Stomach (tissue), 9 donors: ENCODE data around the gene RNF114. TPM values are rescaled to one million over a fixed set of nuclear protein-coding genes. Genes with fewer than 3 reads are reported as not detected.

Source experiments
- DNase-seq, 2 donors: peaks; one replicate each; pipeline versions ENCODE4 v3.0.0 to v3.0.0-alpha.2; 2013 to 2019
- H3K27ac ChIP-seq, 5 donors: fragments of 200-600 bp in 4 of 5; sonication (generic) in 4 of 5; one replicate each; pipeline ENCODE4 v1.5.1; 2013 to 2019; ENCODE audit warnings: mild to moderate bottlenecking in 1 of 5, moderate library complexity in 1 of 5
- H3K27me3 ChIP-seq, 3 donors: fragments of 200-600 bp; sonication (generic); one replicate each; pipeline ENCODE4 v1.5.1; 2017 to 2019; ENCODE audit warnings: mixed run types in 1 of 3
- H3K36me3 ChIP-seq, 4 donors: fragments of 200-600 bp; sonication (generic); 1 replicate in 3 of 4; 2 replicates in 1 of 4; pipeline ENCODE4 v1.5.1; 2016 to 2019
- H3K4me1 ChIP-seq, 4 donors: fragments of 200-600 bp; sonication (generic); one replicate each; pipeline ENCODE4 v1.5.1; 2016 to 2019
- H3K4me3 ChIP-seq, 4 donors: fragments of 200-600 bp; sonication (generic) in 3 of 4; one replicate each; pipeline ENCODE4 v1.5.1; 2016 to 2019; ENCODE audit warnings: mild to moderate bottlenecking in 1 of 4
- H3K9me3 ChIP-seq, 4 donors: fragments of 200-600 bp; sonication (generic); one replicate each; pipeline ENCODE4 v1.5.1; 2016 to 2019
- EP300 ChIP-seq: sonication (generic); formaldehyde crosslinking; IDR thresholded peaks from one replicate; pipeline ENCODE4 v1.6.1; 2017; ENCODE audit warnings: antibody characterized with exemption
- POLR2A ChIP-seq, 4 donors: fragments of 450-650 bp; IDR thresholded peaks; one replicate each; pipeline ENCODE4 v1.6.1; 2016; ENCODE audit warnings: antibody characterized with exemption in 4 of 4, control low read depth in 2 of 4, mild to moderate bottlenecking in 1 of 4, moderate library complexity in 1 of 4
- POLR2AphosphoS5 ChIP-seq, 3 donors: sonication (generic); formaldehyde crosslinking; IDR thresholded peaks; one replicate each; pipeline ENCODE4 v1.6.1; 2016; ENCODE audit warnings: antibody characterized with exemption in 3 of 3
- WGBS, 5 donors: extraction: QIAGEN DNeasy Blood & Tissue Kit in 3 of 5; methylation state at CpG; one replicate each; pipeline versions ENCODE4 v1.1.5 to v1.1.7; 2013 to 2018; 5-methylcytosine and 5-hydroxymethylcytosine counted together
- intact Hi-C: fragments of 100-400 bp; cut with DNase I; formaldehyde crosslinking; loops from one replicate; pipeline ENCODE4 v1.15.1; 2023; ENCODE audit warnings: low total_unique reads
- polyA plus RNA-seq, 3 donors: library from polyadenylated mRNA; stranded (reverse); fragments of 200-250 nt; gene quantifications; one replicate each; pipeline ENCODE4 v1.2.3, GENCODE V29; 2013
- total RNA-seq, 5 donors: library from RNA; depleted of rRNA; stranded (reverse); fragments of >200 nt; gene quantifications; one replicate each; pipeline versions ENCODE4 v1.1.0 to v1.2.3, GENCODE V29; 2014 to 2016
- TF ChIP-seq, protein P1 (sequence below), 7 experiments: fragments of 450-650 bp in 4 of 7; fragments of 200-600 bp in 3 of 7; sonication (generic) in 3 of 7; IDR thresholded peaks; one replicate each; pipeline ENCODE4 v1.5.1; 2016 to 2019; ENCODE audit warnings: antibody characterized with exemption in 7 of 7, control low read depth in 2 of 7, mild to moderate bottlenecking in 1 of 7
- donor health status: healthy with polysubstance abuse.
- donor health status: Bipolar disorder and iron deficiency.
- donor health status: healthy.

RNF114 gene
- total and polyA plus RNA-seq, 8 donors, result 29.5 to 317 (median 63.6) TPM

DNA sequence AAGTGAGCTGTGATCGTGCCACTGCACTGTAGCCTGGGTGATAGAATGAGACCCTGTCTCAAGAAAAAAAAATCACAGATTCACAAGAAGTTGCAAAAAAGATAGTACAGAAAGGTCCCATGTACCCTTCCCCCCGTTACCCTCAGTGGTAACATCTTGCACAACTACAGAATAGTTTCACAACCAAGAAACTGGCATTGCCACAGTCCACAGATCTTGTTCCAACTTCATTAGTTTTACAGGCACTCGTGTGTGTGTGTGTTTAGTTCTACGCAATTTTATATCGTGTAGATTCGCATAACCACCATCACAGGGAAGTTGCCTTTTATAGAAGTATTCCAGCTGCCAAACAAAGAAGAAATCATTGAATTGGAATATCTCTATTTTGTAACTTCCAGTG lies 40.0 kb upstream of the RNF114 start:
- no peak overlapping the region for H3K27ac ChIP-seq
- 77 to 97% (median 88%) methylated on average over 6 of the region's 6 CpGs for WGBS, 5 donors
- TF ChIP-seq POLR2AphosphoS5 (IDR thresholded peaks at IDR 0.05) (no peak), EP300 (no peak), POLR2A (IDR thresholded peaks at IDR 0.05) (no peak)
- TF ChIP-seq, protein P1, sequence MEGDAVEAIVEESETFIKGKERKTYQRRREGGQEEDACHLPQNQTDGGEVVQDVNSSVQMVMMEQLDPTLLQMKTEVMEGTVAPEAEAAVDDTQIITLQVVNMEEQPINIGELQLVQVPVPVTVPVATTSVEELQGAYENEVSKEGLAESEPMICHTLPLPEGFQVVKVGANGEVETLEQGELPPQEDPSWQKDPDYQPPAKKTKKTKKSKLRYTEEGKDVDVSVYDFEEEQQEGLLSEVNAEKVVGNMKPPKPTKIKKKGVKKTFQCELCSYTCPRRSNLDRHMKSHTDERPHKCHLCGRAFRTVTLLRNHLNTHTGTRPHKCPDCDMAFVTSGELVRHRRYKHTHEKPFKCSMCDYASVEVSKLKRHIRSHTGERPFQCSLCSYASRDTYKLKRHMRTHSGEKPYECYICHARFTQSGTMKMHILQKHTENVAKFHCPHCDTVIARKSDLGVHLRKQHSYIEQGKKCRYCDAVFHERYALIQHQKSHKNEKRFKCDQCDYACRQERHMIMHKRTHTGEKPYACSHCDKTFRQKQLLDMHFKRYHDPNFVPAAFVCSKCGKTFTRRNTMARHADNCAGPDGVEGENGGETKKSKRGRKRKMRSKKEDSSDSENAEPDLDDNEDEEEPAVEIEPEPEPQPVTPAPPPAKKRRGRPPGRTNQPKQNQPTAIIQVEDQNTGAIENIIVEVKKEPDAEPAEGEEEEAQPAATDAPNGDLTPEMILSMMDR (IDR thresholded peaks at IDR 0.05), result no peak
- peaks cover 12 to 62% (median 29%) of the 10 kb centered on the region in 4 donors for H3K4me1 ChIP-seq
- H3K4me3 ChIP-seq, result no peak overlapping the region
- no peaks in the 10 kb centered on the region for H3K9me3 ChIP-seq
- no peaks in the 10 kb centered on the region for H3K27me3 ChIP-seq
- no peak for DNase-seq
- no peaks in the 10 kb centered on the region for H3K36me3 ChIP-seq
- intact Hi-C loops, result no loop called here

DNA sequence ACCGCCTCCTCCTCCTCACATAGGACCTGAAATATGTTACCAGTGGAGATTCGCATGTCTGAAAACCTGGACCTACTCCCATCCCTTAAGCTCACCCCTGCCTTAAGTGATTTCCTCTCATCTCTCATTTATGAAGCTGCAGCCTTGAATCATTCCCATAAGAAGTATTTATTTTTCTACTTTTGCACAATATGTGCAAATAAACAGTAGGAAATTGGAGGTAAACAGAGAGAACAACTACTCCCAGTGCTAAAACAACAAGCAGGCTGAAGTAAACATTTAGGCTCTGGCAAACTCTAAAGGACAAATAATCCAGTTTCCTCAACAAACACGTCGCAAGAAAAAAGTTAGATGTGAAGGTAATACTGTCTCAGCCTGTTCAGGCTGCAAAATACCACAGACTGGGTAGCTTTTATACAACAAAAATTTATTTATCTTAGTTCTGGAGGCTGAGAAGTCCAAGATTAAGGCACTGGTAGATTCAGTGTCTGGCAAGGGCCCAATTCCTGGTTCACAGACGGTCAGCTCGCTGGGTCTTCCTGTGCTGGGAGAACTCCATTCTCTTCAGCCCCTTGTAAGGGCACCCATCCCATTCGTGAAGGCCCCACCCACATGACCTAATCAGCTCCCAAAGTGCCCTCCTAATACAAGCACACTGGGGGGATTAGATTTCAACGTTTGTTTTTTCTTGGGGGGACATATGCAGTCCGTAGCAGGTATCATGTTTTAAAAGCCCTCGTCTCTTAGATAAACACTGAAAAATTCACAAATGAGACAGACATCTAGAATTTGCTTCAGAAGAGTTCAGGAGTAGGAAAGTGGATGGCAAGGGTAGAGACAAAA lies 36.4 kb upstream of the RNF114 start:
- TF ChIP-seq POLR2A (IDR thresholded peaks at IDR 0.05) (no peak), POLR2AphosphoS5 (IDR thresholded peaks at IDR 0.05) (peak in 1 of 3 donors; percentile 21), EP300 (no peak)
- TF ChIP-seq, protein P1 (IDR thresholded peaks at IDR 0.05), result no peak
- 44 to 56% (median 50%) methylated on average over 10 of the region's 10 CpGs for WGBS, 5 donors
- no peak for DNase-seq

DNA sequence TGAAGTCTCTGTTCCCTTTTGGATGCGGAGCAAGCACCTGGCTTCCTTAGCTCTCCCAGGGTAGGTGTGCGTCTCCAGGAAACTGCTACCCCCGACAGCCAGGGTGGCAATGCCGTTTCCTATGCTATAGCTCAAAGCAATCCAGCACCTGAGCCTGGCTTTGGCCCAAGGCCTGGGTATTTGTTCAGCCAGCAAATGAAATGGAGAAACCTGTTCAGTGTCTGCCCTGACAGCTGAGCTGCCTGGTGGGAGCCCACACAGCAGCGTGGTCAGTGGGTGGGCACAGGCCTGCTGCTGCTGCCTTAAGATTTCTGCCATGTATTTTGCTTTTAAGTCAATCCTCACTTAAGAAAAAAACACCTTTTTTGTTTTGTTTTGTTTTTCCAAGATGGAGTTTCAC lies 34.6 kb upstream of the RNF114 start:
- Histone ChIP-seq H3K27ac (peak overlapping the region in 3 of 5 donors; percentile 40 to 47 (median 47)), H3K9me3 (no peaks in the 10 kb centered on the region), H3K4me3 (no peak overlapping the region), H3K36me3 (peaks cover 26 to 40% (median 33%) of the 10 kb centered on the region in 4 donors), H3K4me1 (peaks cover 0 to 24% (median 17%) of the 10 kb centered on the region in 4 donors), H3K27me3 (no peaks in the 10 kb centered on the region)
- TF ChIP-seq, protein P1 (IDR thresholded peaks at IDR 0.05), result no peak
- TF ChIP-seq EP300 (no peak), POLR2A (IDR thresholded peaks at IDR 0.05) (no peak), POLR2AphosphoS5 (IDR thresholded peaks at IDR 0.05) (no peak)
- 33 to 62% (median 55%) methylated on average over 5 of the region's 5 CpGs for WGBS, 5 donors
- intact Hi-C loops, result no loop called here
- peak in 1 of 2 donors; percentile 76 for DNase-seq

More for the DNA sequence above, 36.4 kb upstream of the RNF114 start:
- H3K27ac ChIP-seq, result peak overlapping the region in 3 of 5 donors; percentile 20 to 64 (median 41)
- no peaks in the 10 kb centered on the region for H3K9me3 ChIP-seq
- no peaks in the 10 kb centered on the region for H3K27me3 ChIP-seq
- intact Hi-C loops, result no loop called here
- H3K4me1 ChIP-seq, result peaks cover 0 to 34% (median 17%) of the 10 kb centered on the region in 4 donors
- H3K36me3 ChIP-seq, result peaks cover 7 to 21% (median 15%) of the 10 kb centered on the region in 4 donors
- no peak overlapping the region for H3K4me3 ChIP-seq

DNA sequence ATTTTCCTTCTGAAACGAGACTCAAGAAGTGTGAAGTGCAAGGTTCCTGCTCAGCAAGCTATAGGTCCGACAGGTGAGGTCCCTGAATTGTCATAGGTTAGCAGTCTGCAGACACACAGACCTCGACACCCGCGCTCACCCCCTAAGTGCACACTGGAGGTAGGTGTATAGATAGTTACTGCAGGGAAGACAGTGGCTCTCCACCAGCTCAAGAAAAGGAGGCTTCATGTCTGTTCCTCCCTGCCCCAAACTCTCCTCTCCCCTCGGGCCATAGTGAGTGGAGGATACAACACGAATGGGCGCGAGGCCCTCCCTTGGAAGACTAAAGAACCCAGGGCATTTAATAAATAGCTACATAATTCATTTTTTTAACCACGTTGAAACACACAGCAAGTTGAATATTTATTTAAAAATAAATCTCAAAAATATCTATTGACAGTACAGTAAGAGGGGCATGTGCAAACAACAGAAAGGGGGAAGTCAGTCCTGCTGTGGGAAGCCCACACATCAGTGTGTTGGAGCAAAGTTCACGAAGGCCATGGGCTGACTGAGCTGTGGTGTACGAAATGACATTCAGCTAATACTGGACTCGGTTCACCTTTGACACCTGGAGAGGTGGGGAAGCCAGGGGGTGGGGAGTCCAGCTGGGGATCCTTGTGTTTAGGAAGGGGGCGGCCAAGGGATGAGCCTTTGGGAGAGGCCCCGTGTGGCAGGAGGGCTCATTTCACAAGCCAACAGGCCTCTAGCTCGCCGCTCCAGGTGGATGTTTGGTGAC lies 31.6 kb upstream of the RNF114 start:
- no peaks in the 10 kb centered on the region for H3K9me3 ChIP-seq
- H3K4me1 ChIP-seq, result peaks cover 14 to 34% (median 24%) of the 10 kb centered on the region in 4 donors
- H3K27ac ChIP-seq, result no peak overlapping the region
- intact Hi-C loops, result no loop called here
- H3K36me3 ChIP-seq, result peaks cover 28 to 66% (median 62%) of the 10 kb centered on the region in 4 donors
- no peak overlapping the region for H3K4me3 ChIP-seq
- H3K27me3 ChIP-seq, result no peaks in the 10 kb centered on the region
- WGBS, 5 donors, result 89 to 94% (median 92%) methylated on average over 17 of the region's 17 CpGs
- no peak for DNase-seq
- no peak for TF ChIP-seq POLR2AphosphoS5 (IDR thresholded peaks at IDR 0.05)
- no peak for TF ChIP-seq POLR2A (IDR thresholded peaks at IDR 0.05)
- no peak for TF ChIP-seq EP300
- TF ChIP-seq, protein P1 (IDR thresholded peaks at IDR 0.05), result no peak
